KOPT-K1 (cell line): ENCODE measurements around the gene TTC31.
A peak's percentile ranks its signal among the peaks of the same experiment; 100 is the strongest.
"Not testable (repeated sequence)": the region's sequence is repeated elsewhere in the genome, so short reads cannot be mapped to it uniquely, and the experiment has no call there.

Experiments used
- H3K27ac ChIP-seq: fragments of 200-600 bp; sonication (generic); 2 replicates; pipeline ENCODE4 v1.5.1; 2016; ENCODE audit warnings: antibody characterized with exemption, mild to moderate bottlenecking, low read depth, low read length; ENCODE audit not compliant: poor library complexity, severe bottlenecking
- H3K36me3 ChIP-seq: fragments of 200-600 bp; sonication (generic); 2 replicates; pipeline ENCODE4 v1.5.1; 2017; ENCODE audit warnings: antibody characterized with exemption, mild to moderate bottlenecking, low read length, moderate library complexity; ENCODE audit not compliant: insufficient read depth
- H3K9me3 ChIP-seq: fragments of 200-600 bp; sonication (generic); 2 replicates; pipeline ENCODE4 v1.5.1; 2017; ENCODE audit warnings: antibody characterized with exemption, low read length, mild to moderate bottlenecking; ENCODE audit not compliant: insufficient read depth, poor library complexity, severe bottlenecking

TTC31 gene

GRCh38 chr2:74482801-74483674, at the start of gene TTC31, which contains the start of gene CCDC142:
Gene TTC31 (plus strand): TSS chr2:74483081. CDS start chr2:74483096, 15 bp downstream.
Gene CCDC142 (minus strand): TSS chr2:74482998. CDS start chr2:74482837, 161 bp downstream.
- H3K27ac ChIP-seq: peak within 1 kb of the TSS; percentile 83
- peaks cover 53% of the 10 kb centered on the region for H3K36me3 ChIP-seq
- H3K9me3 ChIP-seq: no peaks in the 10 kb centered on the region

- Histone ChIP-seq H3K27ac (no peak overlapping the region), H3K36me3 (no peaks in the 10 kb centered on the region), H3K9me3 (no peaks in the 10 kb centered on the region)
Measured at GRCh38 chr2:74436111-74436805, 46.6 kb upstream of the TTC31 start.

- no peak overlapping the region for H3K27ac ChIP-seq
Measured at GRCh38 chr2:74436848-74437695, 45.8 kb upstream of the TTC31 start.

GRCh38 chr2:74438248-74438647, 44.6 kb upstream of the TTC31 start:
- H3K36me3 ChIP-seq: no peaks in the 10 kb centered on the region
- H3K9me3 ChIP-seq: no peaks in the 10 kb centered on the region
- no peak overlapping the region for H3K27ac ChIP-seq

More at GRCh38 chr2:74436848-74437695, 45.8 kb upstream of the TTC31 start:
- Histone ChIP-seq H3K9me3 (no peaks in the 10 kb centered on the region), H3K36me3 (no peaks in the 10 kb centered on the region)

- no peak overlapping the region for H3K27ac ChIP-seq
Measured at GRCh38 chr2:74439373-74439772, 43.5 kb upstream of the TTC31 start.

GRCh38 chr2:74439803-74440377, 43.0 kb upstream of the TTC31 start:
- Histone ChIP-seq H3K9me3 (no peaks in the 10 kb centered on the region), H3K36me3 (no peaks in the 10 kb centered on the region), H3K27ac (no peak overlapping the region)

More at GRCh38 chr2:74439373-74439772, 43.5 kb upstream of the TTC31 start:
- no peaks in the 10 kb centered on the region for H3K9me3 ChIP-seq
- no peaks in the 10 kb centered on the region for H3K36me3 ChIP-seq

- Histone ChIP-seq H3K36me3 (no peaks in the 10 kb centered on the region), H3K9me3 (no peaks in the 10 kb centered on the region), H3K27ac (no peak overlapping the region)
Measured at GRCh38 chr2:74440378-74441169, 42.3 kb upstream of the TTC31 start.

- H3K36me3 ChIP-seq: no peaks in the 10 kb centered on the region
- H3K27ac ChIP-seq: no peak overlapping the region
- no peaks in the 10 kb centered on the region for H3K9me3 ChIP-seq
Measured at GRCh38 chr2:74441170-74441689, 41.7 kb upstream of the TTC31 start.

GRCh38 chr2:74441690-74442482, 41.0 kb upstream of the TTC31 start, which contains the start of gene RTKN:
Gene RTKN (minus strand): TSS chr2:74441937. CDS start chr2:74441816, 121 bp downstream.
- no peaks in the 10 kb centered on the region for H3K36me3 ChIP-seq
- no peak within 1 kb of the TSS for H3K27ac ChIP-seq
- no peaks in the 10 kb centered on the region for H3K9me3 ChIP-seq

- H3K36me3 ChIP-seq, H3K9me3 ChIP-seq, H3K27ac ChIP-seq: not testable (repeated sequence)
Measured at GRCh38 chr2:74442483-74443297, 40.2 kb upstream of the TTC31 start.

- H3K27ac ChIP-seq: no peak overlapping the region
- H3K9me3 ChIP-seq: no peaks in the 10 kb centered on the region
Measured at GRCh38 chr2:74444498-74445318, 38.2 kb upstream of the TTC31 start.

More at GRCh38 chr2:74444498-74445318, 38.2 kb upstream of the TTC31 start:
- H3K36me3 ChIP-seq: no peaks in the 10 kb centered on the region
